IMR-90 (cell line): Measurements from ENCODE around the gene NYAP1. TPM values are rescaled to one million over a fixed set of nuclear protein-coding genes. Genes with fewer than 3 reads are reported as not detected.

ENCODE experiments used
- ATAC-seq: fragments of 200-7000 bp; cut with Tn5 transposase; 2 replicates; pipeline ENCODE4 v1.9.1; 2020; ENCODE audit warnings: low read depth, mild to moderate bottlenecking, moderate library complexity
- BruUV-seq: library from RNA; stranded (reverse); fragments of 400-500 nt; replicated peaks from 2 replicates; lab custom pipeline; 2021; lab: Mats Ljungman, UMichigan
- CTCF ChIA-PET: fragments of 300-600 bp; formaldehyde crosslinking; extraction: SDS; loops from one replicate; lab custom pipeline; 2021; ENCODE audit warnings: antibody characterized with exemption; lab: Yijun Ruan, JAX
- POLR2A ChIA-PET: fragments of 300-600 bp; sonication (Branson Sonifier 250); formaldehyde crosslinking; loops from one replicate; lab custom pipeline; 2022; ENCODE audit warnings: antibody characterized with exemption; ENCODE audit not compliant: unreplicated experiment; lab: Charles Lee
- DNase-seq: peaks from one replicate; pipeline ENCODE4 v3.0.0; 2013
- H2AFZ ChIP-seq: replicated peaks from 2 replicates; pipeline ENCODE3; 2013; ENCODE audit warnings: low read length, mild to moderate bottlenecking; ENCODE audit not compliant: poor library complexity
- H2AK5ac ChIP-seq: 2 replicates; pipeline ENCODE4 v1.6.1; 2013; ENCODE audit warnings: low read depth, low read length, inconsistent platforms
- H2AK9ac ChIP-seq: replicated peaks from 2 replicates; pipeline ENCODE3; 2013; ENCODE audit warnings: mild to moderate bottlenecking, low read depth, low read length, moderate library complexity; ENCODE audit not compliant: poor library complexity
- H2BK120ac ChIP-seq: 2 replicates; pipeline ENCODE4 v1.6.1; 2013; ENCODE audit warnings: low read depth, low read length, inconsistent platforms
- H2BK15ac ChIP-seq: 3 replicates; pipeline ENCODE4 v1.6.1; 2013; ENCODE audit warnings: low read depth, low read length, inconsistent platforms
- H2BK20ac ChIP-seq: 2 replicates; pipeline ENCODE4 v1.6.1; 2013; ENCODE audit warnings: low read depth, mild to moderate bottlenecking, inconsistent platforms, low read length, moderate library complexity
- H2BK5ac ChIP-seq: 2 replicates; pipeline ENCODE4 v1.6.1; 2013; ENCODE audit warnings: mild to moderate bottlenecking, low read depth, low read length, inconsistent platforms; ENCODE audit not compliant: poor library complexity, severe bottlenecking
- H3K14ac ChIP-seq: replicated peaks from 2 replicates; pipeline ENCODE4 v1.6.1; 2013; ENCODE audit warnings: low read depth, low read length, inconsistent platforms
- H3K18ac ChIP-seq: 2 replicates; pipeline ENCODE4 v1.6.1; 2013; ENCODE audit warnings: low read depth, low read length, control low read depth
- H3K23ac ChIP-seq: 2 replicates; pipeline ENCODE4 v1.6.1; 2013; ENCODE audit warnings: low read depth, low read length, inconsistent platforms
- H3K27ac ChIP-seq: 2 replicates; pipeline ENCODE4 v1.5.1; 2013; ENCODE audit warnings: mild to moderate bottlenecking, control low read depth, low read length; ENCODE audit not compliant: insufficient read depth
- H3K27me3 ChIP-seq: 2 replicates; pipeline ENCODE4 v1.6.1; 2013; ENCODE audit warnings: low read length; ENCODE audit not compliant: control insufficient read depth, insufficient read depth
- H3K36me3 ChIP-seq: 2 replicates; pipeline ENCODE4 v1.6.1; 2013; ENCODE audit warnings: low read length, mixed read lengths; ENCODE audit not compliant: control insufficient read depth, insufficient read depth
- H3K4ac ChIP-seq: 2 replicates; pipeline ENCODE4 v1.6.1; 2013; ENCODE audit warnings: low read depth, low read length, inconsistent platforms
- H3K4me1 ChIP-seq: 2 replicates; pipeline ENCODE4 v1.6.1; 2013; ENCODE audit warnings: low read length, mixed read lengths; ENCODE audit not compliant: control insufficient read depth, insufficient read depth
- H3K4me2 ChIP-seq: 2 replicates; pipeline ENCODE4 v1.6.1; 2013; ENCODE audit warnings: low read depth, mild to moderate bottlenecking, control low read depth, low read length, moderate library complexity
- H3K4me3 ChIP-seq: 2 replicates; pipeline ENCODE4 v1.5.1; 2013; ENCODE audit warnings: low read depth, mild to moderate bottlenecking, control low read depth, low read length, moderate library complexity; ENCODE audit not compliant: insufficient read depth
- H3K56ac ChIP-seq: 2 replicates; pipeline ENCODE4 v1.6.1; 2013; ENCODE audit warnings: low read length, inconsistent platforms; ENCODE audit not compliant: insufficient read depth; ENCODE audit errors: extremely low read depth
- H3K79me1 ChIP-seq, 2 experiments: 2 replicates each; pipeline ENCODE4 v1.6.1; 2013; ENCODE audit warnings: low read length in 2 of 2, inconsistent platforms in 1 of 2, low read depth in 1 of 2
- H3K9ac ChIP-seq: 2 replicates; pipeline ENCODE4 v1.6.1; 2013; ENCODE audit warnings: low read depth, low read length, control low read depth
- H3K9me1 ChIP-seq: 2 replicates; pipeline ENCODE4 v1.6.1; 2013; ENCODE audit warnings: low read length, inconsistent platforms; ENCODE audit not compliant: insufficient read depth
- H3K9me3 ChIP-seq: 2 replicates; pipeline ENCODE4 v1.6.1; 2013; ENCODE audit warnings: low read length; ENCODE audit not compliant: control insufficient read depth, insufficient read depth
- H4K20me1 ChIP-seq: 2 replicates; pipeline ENCODE4 v1.6.1; 2013; ENCODE audit warnings: low read length, inconsistent platforms; ENCODE audit not compliant: insufficient read depth
- H4K5ac ChIP-seq: 2 replicates; pipeline ENCODE4 v1.6.1; 2013; ENCODE audit warnings: mild to moderate bottlenecking, low read depth, low read length, control low read depth
- H4K8ac ChIP-seq, 2 experiments: 2 replicates each; pipeline ENCODE4 v1.6.1; 2013; ENCODE audit warnings: low read depth in 2 of 2, low read length in 2 of 2, control low read depth in 1 of 2, inconsistent platforms in 1 of 2
- H4K91ac ChIP-seq: 2 replicates; pipeline ENCODE4 v1.6.1; 2013; ENCODE audit warnings: low read depth, low read length, inconsistent platforms; ENCODE audit not compliant: insufficient read depth
- BHLHE40 ChIP-seq: fragments of 150-350 bp; IDR thresholded peaks from 2 replicates; pipeline ENCODE4 v1.6.1; 2016; ENCODE audit warnings: mild to moderate bottlenecking, low read depth, low read length
- CEBPB ChIP-seq: IDR thresholded peaks from 2 replicates; pipeline ENCODE4 v1.6.1; 2012; ENCODE audit warnings: low read depth, low read length, improper control_type of control experiment
- CHD1 ChIP-seq: IDR thresholded peaks from 2 replicates; pipeline ENCODE4 v1.6.1; 2012; ENCODE audit warnings: low read depth, low read length, improper control_type of control experiment
- CTCF ChIP-seq: conservative IDR thresholded peaks from 2 replicates; pipeline ENCODE4 v1.5.1; 2012; ENCODE audit warnings: mild to moderate bottlenecking, low read depth, low read length, improper control_type of control experiment
- FOS ChIP-seq: fragments of 150-350 bp; IDR thresholded peaks from 2 replicates; pipeline ENCODE4 v1.6.1; 2016; ENCODE audit warnings: low read depth, low read length
- MAFK ChIP-seq: IDR thresholded peaks from 2 replicates; pipeline ENCODE4 v1.6.1; 2012; ENCODE audit warnings: low read depth, low read length, improper control_type of control experiment
- NFE2L2 ChIP-seq: fragments of 150-350 bp; IDR thresholded peaks from 2 replicates; pipeline ENCODE4 v1.6.1; 2016; ENCODE audit warnings: low read depth, mild to moderate bottlenecking, low read length
- POLR2A ChIP-seq: IDR thresholded peaks from 2 replicates; pipeline ENCODE4 v1.6.1; 2012; ENCODE audit warnings: mild to moderate bottlenecking, low read depth, low read length
- RAD21 ChIP-seq: IDR thresholded peaks from 2 replicates; pipeline ENCODE4 v1.6.1; 2012; ENCODE audit warnings: low read length, improper control_type of control experiment
- SMC3 ChIP-seq: fragments of 150-350 bp; IDR thresholded peaks from 2 replicates; pipeline ENCODE4 v1.6.1; 2016; ENCODE audit warnings: low read depth, mild to moderate bottlenecking, antibody characterized with exemption, low read length, moderate library complexity
- USF2 ChIP-seq: fragments of 150-350 bp; IDR thresholded peaks from 2 replicates; pipeline ENCODE4 v1.6.1; 2017; ENCODE audit warnings: mild to moderate bottlenecking, antibody characterized with exemption, low read length, low read depth
- whole genome bisulfite sequencing, 2 experiments: methylation state at CpG; one replicate each; pipeline versions ENCODE4 v1.1.5 to v1.1.7; 2013; ENCODE audit warnings: missing lambda C conversion rate in 2 of 2; ENCODE audit not compliant: insufficient read length in 1 of 2; ENCODE audit errors: extremely low coverage in 2 of 2; 5-methylcytosine and 5-hydroxymethylcytosine counted together
- dilution Hi-C: fragments of 300-500 bp; cut with HindIII; formaldehyde crosslinking; loops from one replicate; pipeline ENCODE4 v1.14.3; 2018; ENCODE audit warnings: low sequenced_read_pairs; ENCODE audit not compliant: unreplicated experiment
- in situ Hi-C: fragments of 300-500 bp; cut with MboI; formaldehyde crosslinking; loops from 3 replicates; pipeline ENCODE4 v1.14.3; 2019; ENCODE audit warnings: low sequenced_read_pairs, inconsistent platforms, mixed read lengths
- intact Hi-C: fragments of 100-400 bp; cut with micrococcal nuclease; formaldehyde crosslinking; loops from 2 replicates; pipeline ENCODE4 v1.10.0; 2022
- polyA plus RNA-seq, 3 experiments: library from polyadenylated mRNA; depleted of rRNA; stranded (reverse); fragments of >200 nt; gene quantifications; 2 replicates each; pipeline ENCODE4 v1.2.3, GENCODE V29; 2012; ENCODE audit warnings: low replicate concordance in 1 of 3
- total RNA-seq: library from RNA; depleted of rRNA; stranded (reverse); fragments of >200 nt; gene quantifications from 2 replicates; pipeline ENCODE4 v1.2.3, GENCODE V29; 2012

Gene NYAP1
- total and polyA plus RNA-seq, 2 of the 4 experiments (the other 2 are of a cell fraction) = 0.18 to 1.3 TPM

GRCh38 chr7:100493476-100494264, 9.9 kb downstream of the NYAP1 start:
- DNase-seq = no peak
- Histone ChIP-seq H2BK20ac (no peak overlapping the region), H3K4me3 (no peak overlapping the region), H3K4me2 (no peak overlapping the region), H3K9me3 (no peaks in the 10 kb centered on the region), H4K20me1 (0 out of 2 replicates have a peak, but pooled peaks cover 3% of the 10 kb centered on the region), H2BK5ac (no peak overlapping the region), H3K4me1 (no peaks in the 10 kb centered on the region; the same call in 1 of the 2 replicates), H3K18ac (no peak overlapping the region), H3K9me1 (no peaks in the 10 kb centered on the region), H4K5ac (no peak overlapping the region), H3K36me3 (no peaks in the 10 kb centered on the region), H3K27ac (no peak overlapping the region), H2BK15ac (no peak overlapping the region), H3K56ac (no peak overlapping the region), H3K23ac (no peak overlapping the region), H3K9ac (no peak overlapping the region), H4K8ac (no peak overlapping the region), H3K79me1 (no peaks in the 10 kb centered on the region), H2AK5ac (no peak overlapping the region), H2AK9ac (peak overlapping the region; percentile 5), H2AFZ (peak overlapping the region; percentile 71), H2BK120ac (no peak overlapping the region), H3K14ac (no peak overlapping the region), H3K27me3 (peaks cover 19% of the 10 kb centered on the region; the same call in 1 of the 2 replicates), H4K91ac (no peak overlapping the region), H3K4ac (no peak overlapping the region)
- no TSS peak for BruUV-seq
- intact Hi-C loops (loop anchor here (5.0 kb wide), 1 partner anchor 54 kb away; no protein-coding TSS in a partner anchor), in situ Hi-C loops (no loop called here), dilution Hi-C loops (no loop called here)
- TF ChIP-seq FOS = no peak
- TF ChIP-seq USF2 = no peak
- no peak for TF ChIP-seq CTCF
- TF ChIP-seq BHLHE40 = no peak
- no peak for TF ChIP-seq MAFK
- TF ChIP-seq NFE2L2 = no peak
- TF ChIP-seq CEBPB = no peak
- TF ChIP-seq CHD1 = no peak
- TF ChIP-seq RAD21 = no peak
- TF ChIP-seq SMC3 = no peak
- no peak for TF ChIP-seq POLR2A
- WGBS, 2 experiments = 20% methylated on average over 25 of the region's 56 CpGs; no CpG with 5 or more reads in 1 of the 2 experiments
- ChIA-PET CTCF (no interaction called here), POLR2A (no interaction called here)
- ATAC-seq = no peak
